Subcutaneous abdominal adipose tissue (tissue), 5 donors: ENCODE data around the gene AKR1E2.

Experiments used
- H3K27ac ChIP-seq: one replicate; pipeline ENCODE4 v1.7.0; 2013; ENCODE audit warnings: low read depth, mild to moderate bottlenecking, inconsistent platforms, low read length, moderate library complexity
- H3K27me3 ChIP-seq, 5 donors: one replicate each; pipeline ENCODE4 v1.7.0; 2013; ENCODE audit warnings: low read length in 5 of 5, inconsistent platforms in 1 of 5; ENCODE audit not compliant: control insufficient read depth in 5 of 5, insufficient read depth in 4 of 5
- H3K36me3 ChIP-seq, 5 donors: one replicate each; pipeline ENCODE4 v1.7.0; 2013; ENCODE audit warnings: low read length in 5 of 5; ENCODE audit not compliant: control insufficient read depth in 5 of 5, insufficient read depth in 5 of 5
- H3K4me1 ChIP-seq, 5 donors: one replicate each; pipeline ENCODE4 v1.7.0; 2013; ENCODE audit warnings: low read length in 5 of 5, mild to moderate bottlenecking in 3 of 5, moderate library complexity in 1 of 5; ENCODE audit not compliant: control insufficient read depth in 5 of 5, insufficient read depth in 5 of 5
- H3K4me3 ChIP-seq, 5 donors: one replicate each; pipeline ENCODE4 v1.7.0; 2013; ENCODE audit warnings: low read length in 5 of 5, low read depth in 1 of 5
- H3K9ac ChIP-seq, 5 donors: one replicate each; pipeline ENCODE4 v1.7.0; 2013; ENCODE audit warnings: low read length in 5 of 5, mild to moderate bottlenecking in 4 of 5, moderate library complexity in 3 of 5
- H3K9me3 ChIP-seq, 5 donors: one replicate each; pipeline ENCODE4 v1.7.0; 2013; ENCODE audit warnings: low read length in 5 of 5; ENCODE audit not compliant: control insufficient read depth in 5 of 5
- donor health status: healthy.
- donor health status: healthy.
- donor health status: healthy.
- donor health status: healthy.
- donor health status: healthy.

The AKR1E2 gene

GRCh38 chr10:4849555-4850242 lies 23.7 kb downstream of the AKR1E2 start:
- no peaks in the 10 kb centered on the region for H3K27me3 ChIP-seq
- peaks cover 0 to 10% (median 4%) of the 10 kb centered on the region in 5 donors for H3K36me3 ChIP-seq
- no peaks in the 10 kb centered on the region for H3K9me3 ChIP-seq
- H3K27ac ChIP-seq: peak overlapping the region; percentile 77
- H3K4me1 ChIP-seq: peaks cover 5 to 45% (median 38%) of the 10 kb centered on the region in 5 donors
- H3K4me3 ChIP-seq: peak overlapping the region in 2 of 5 donors; percentile 16 to 25
- peak overlapping the region in 2 of 5 donors; percentile 18 to 22 for H3K9ac ChIP-seq

- Histone ChIP-seq H3K9ac (peak overlapping the region in 1 of 5 donors; percentile 22), H3K27me3 (no peaks in the 10 kb centered on the region), H3K9me3 (no peaks in the 10 kb centered on the region), H3K4me3 (no peak overlapping the region), H3K4me1 (peaks cover 5 to 45% (median 38%) of the 10 kb centered on the region in 5 donors), H3K36me3 (peaks cover 0 to 10% (median 4%) of the 10 kb centered on the region in 5 donors), H3K27ac (peak overlapping the region; percentile 77)
These were observed 24.4 kb downstream of the AKR1E2 start for GRCh38 chr10:4850397-4850796.

- no peaks in the 10 kb centered on the region for H3K27me3 ChIP-seq
- H3K9ac ChIP-seq: no peak overlapping the region
These were observed 25.2 kb downstream of the AKR1E2 start for GRCh38 chr10:4851176-4851575.

GRCh38 chr10:4851846-4852245 lies 25.8 kb downstream of the AKR1E2 start:
- Histone ChIP-seq H3K9me3 (no peaks in the 10 kb centered on the region), H3K27ac (peak overlapping the region; percentile 77), H3K27me3 (no peaks in the 10 kb centered on the region), H3K4me1 (peaks cover 5 to 45% (median 38%) of the 10 kb centered on the region in 5 donors), H3K9ac (peak overlapping the region in 1 of 5 donors; percentile 25), H3K4me3 (peak overlapping the region in 2 of 5 donors; percentile 2 to 41), H3K36me3 (peaks cover 0 to 6% (median 4%) of the 10 kb centered on the region in 5 donors)

More at GRCh38 chr10:4851176-4851575, 25.2 kb downstream of the AKR1E2 start:
- Histone ChIP-seq H3K4me3 (no peak overlapping the region), H3K9me3 (no peaks in the 10 kb centered on the region), H3K36me3 (peaks cover 0 to 6% (median 4%) of the 10 kb centered on the region in 5 donors), H3K4me1 (peaks cover 5 to 45% (median 38%) of the 10 kb centered on the region in 5 donors), H3K27ac (peak overlapping the region; percentile 77)

GRCh38 chr10:4865945-4866661 lies 40.1 kb downstream of the AKR1E2 start:
- Histone ChIP-seq H3K9ac (no peak overlapping the region), H3K4me3 (peak overlapping the region in 1 of 5 donors; percentile 17), H3K9me3 (no peaks in the 10 kb centered on the region), H3K36me3 (no peaks in the 10 kb centered on the region), H3K27me3 (no peaks in the 10 kb centered on the region), H3K4me1 (peaks cover 0 to 9% (median 0%) of the 10 kb centered on the region in 5 donors), H3K27ac (no peak overlapping the region)

- Histone ChIP-seq H3K27ac (peak overlapping the region; percentile 6), H3K9ac (no peak overlapping the region), H3K4me1 (peaks cover 0 to 9% (median 0%) of the 10 kb centered on the region in 5 donors), H3K27me3 (no peaks in the 10 kb centered on the region), H3K9me3 (no peaks in the 10 kb centered on the region), H3K36me3 (no peaks in the 10 kb centered on the region), H3K4me3 (no peak overlapping the region)
These were observed 41.1 kb downstream of the AKR1E2 start for GRCh38 chr10:4867109-4867519.

GRCh38 chr10:4867520-4868356 lies 41.7 kb downstream of the AKR1E2 start:
- H3K9me3 ChIP-seq: no peaks in the 10 kb centered on the region
- H3K36me3 ChIP-seq: no peaks in the 10 kb centered on the region
- no peak overlapping the region for H3K4me3 ChIP-seq
- no peak overlapping the region for H3K9ac ChIP-seq
- peaks cover 0 to 9% (median 0%) of the 10 kb centered on the region in 5 donors for H3K4me1 ChIP-seq
- no peaks in the 10 kb centered on the region for H3K27me3 ChIP-seq
- H3K27ac ChIP-seq: peak overlapping the region; percentile 6

- Histone ChIP-seq H3K4me3 (no peak overlapping the region), H3K27ac (no peak overlapping the region), H3K4me1 (peaks cover 0 to 9% (median 0%) of the 10 kb centered on the region in 5 donors), H3K36me3 (no peaks in the 10 kb centered on the region), H3K9me3 (no peaks in the 10 kb centered on the region), H3K27me3 (no peaks in the 10 kb centered on the region), H3K9ac (no peak overlapping the region)
These were observed 42.3 kb downstream of the AKR1E2 start for GRCh38 chr10:4868357-4868657.

- H3K36me3 ChIP-seq: no peaks in the 10 kb centered on the region
- no peak overlapping the region for H3K27ac ChIP-seq
These were observed 56.7 kb downstream of the AKR1E2 start for GRCh38 chr10:4882704-4883078.

More at GRCh38 chr10:4882704-4883078, 56.7 kb downstream of the AKR1E2 start:
- H3K4me1 ChIP-seq: peaks cover 0 to 3% (median 0%) of the 10 kb centered on the region in 5 donors
- no peak overlapping the region for H3K9ac ChIP-seq
- H3K4me3 ChIP-seq: no peak overlapping the region
- no peaks in the 10 kb centered on the region for H3K9me3 ChIP-seq
- H3K27me3 ChIP-seq: no peaks in the 10 kb centered on the region
